GM18858 (cell line): ENCODE data around the gene COL13A1.

Experiments used
- ATAC-seq: cut with Tn5 transposase; IDR thresholded peaks from one replicate; pipeline ENCODE4 v1.9.1; 2021; ENCODE audit not compliant: unreplicated experiment

The COL13A1 gene

DNA sequence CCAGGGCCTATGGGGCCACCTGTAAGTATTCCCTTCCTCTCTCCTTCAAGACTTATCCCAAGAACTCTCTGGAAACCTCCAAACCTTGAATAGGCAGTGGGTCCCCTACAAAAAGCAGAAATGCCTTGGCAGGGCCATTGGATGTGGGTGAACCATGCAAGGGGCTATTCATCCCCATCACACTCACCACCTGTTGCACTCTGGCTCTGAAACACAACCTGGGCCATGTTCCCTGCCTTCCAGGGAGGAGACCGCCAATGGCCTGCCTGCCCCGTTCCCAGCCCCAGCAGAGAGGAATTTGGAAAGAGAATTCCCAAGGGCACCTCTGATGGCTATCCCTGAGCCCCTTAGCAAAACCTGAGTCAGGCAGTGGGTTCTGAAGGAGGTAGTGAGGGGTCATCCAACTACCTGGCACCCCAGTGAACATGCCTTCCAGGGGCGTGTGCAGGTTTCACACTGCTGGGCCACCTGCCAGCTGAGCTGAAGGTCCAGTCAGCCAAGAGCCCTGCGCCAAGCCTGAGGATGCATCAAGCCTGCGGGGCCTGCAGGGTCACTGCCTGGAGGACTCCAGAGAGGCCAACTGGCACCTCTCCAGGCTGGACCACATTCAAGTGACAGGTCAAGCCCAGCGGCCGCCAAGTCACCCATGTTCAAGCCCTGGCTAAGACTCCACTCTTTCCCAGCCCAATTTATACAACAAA, 101.3 kb downstream of the COL13A1 start:
- ATAC-seq, result no peak

DNA sequence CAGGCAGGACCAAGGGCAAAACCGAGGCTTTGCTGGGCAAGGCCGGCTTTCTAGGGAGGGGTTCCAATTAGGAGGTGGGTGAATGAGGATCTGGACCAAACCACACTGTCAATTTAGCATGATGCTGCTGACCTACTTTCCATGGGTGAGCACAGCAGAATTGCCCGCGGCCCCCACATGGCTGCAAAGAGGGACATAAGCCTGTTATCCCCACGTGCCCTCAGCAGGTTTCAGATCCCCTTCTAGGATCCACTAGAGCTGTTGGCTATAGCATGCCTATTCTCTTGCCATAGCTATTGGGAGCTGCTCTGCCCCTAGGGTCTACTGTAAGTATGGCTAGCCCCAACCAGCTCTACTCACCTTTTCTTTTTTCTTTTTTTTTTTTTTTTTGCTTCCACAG, 102.8 kb downstream of the COL13A1 start:
- no peak for ATAC-seq

DNA sequence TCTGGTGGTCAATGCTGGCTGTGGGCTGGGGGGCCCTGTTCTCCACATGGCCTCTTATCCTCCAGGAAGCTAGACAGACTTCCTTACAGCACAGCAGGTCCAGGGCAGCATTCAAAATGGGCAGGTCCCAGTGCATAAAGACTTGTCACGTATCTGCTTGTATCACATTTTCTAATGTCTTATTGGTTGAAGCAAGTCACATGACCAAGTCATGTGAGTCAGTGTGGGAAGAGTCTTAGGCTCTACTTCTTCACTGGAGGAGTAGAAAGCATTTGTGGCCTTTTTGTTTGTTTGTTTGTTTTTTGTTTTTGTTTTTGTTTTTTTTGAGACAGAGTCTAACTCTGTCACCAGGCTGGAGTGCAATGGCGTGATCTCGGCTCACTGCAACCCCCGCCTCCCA, 104.7 kb downstream of the COL13A1 start:
- no peak for ATAC-seq

DNA sequence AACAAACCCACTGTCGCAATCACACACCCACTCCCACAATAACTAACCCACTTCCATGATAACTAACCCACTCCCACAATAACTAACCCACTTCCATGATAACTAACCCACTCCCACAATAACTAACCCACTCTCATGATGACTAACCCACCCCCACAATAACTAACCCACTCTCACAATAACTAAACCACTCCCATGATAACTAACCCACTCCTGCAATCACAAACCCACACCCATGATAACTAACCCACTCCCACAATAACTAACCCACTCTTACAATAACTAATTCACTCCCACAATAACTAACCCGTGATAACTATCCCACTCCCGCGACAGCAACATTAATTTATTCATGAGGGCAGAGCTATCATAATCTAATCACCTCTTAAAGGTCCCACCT, 105.8 kb downstream of the COL13A1 start:
- ATAC-seq, result no peak

DNA sequence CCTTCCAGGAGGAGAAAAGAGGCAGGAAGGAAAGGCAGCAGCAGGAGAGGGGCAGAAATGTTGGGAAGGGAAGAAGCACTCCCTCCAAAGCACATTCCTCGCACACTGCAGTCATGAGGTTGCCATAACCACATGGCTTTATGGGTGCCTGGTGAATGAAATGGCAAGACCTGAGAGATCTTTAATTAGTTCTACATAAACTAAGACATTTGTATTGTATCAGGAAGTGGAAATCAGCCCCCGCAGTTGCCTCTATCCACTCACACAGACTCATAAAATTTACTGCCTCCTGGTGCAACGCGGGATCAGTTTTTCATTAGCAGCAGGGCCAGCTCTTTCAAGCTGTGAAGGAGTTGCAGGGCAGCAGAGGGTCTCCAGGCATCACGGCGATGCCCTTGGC, 106.4 kb downstream of the COL13A1 start:
- no peak for ATAC-seq

DNA sequence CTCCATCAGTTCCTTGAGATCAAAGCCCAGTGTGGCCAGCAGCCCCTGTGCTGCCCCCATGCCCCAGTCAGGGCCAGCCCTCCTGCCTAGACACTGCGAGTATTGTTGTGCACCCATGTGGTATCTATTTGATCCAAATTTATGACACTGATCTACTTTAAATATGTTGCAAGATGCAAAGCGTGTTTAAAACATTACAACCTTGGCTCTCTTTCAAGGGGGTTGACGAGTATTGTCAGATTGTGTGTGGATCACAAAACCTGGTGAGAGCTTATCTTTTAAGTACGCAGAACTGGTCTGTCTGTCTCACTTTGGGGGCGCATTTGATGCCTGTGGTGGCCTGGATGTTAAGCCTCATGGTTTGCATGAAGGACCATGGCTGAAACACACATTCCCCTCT, 108.9 kb downstream of the COL13A1 start:
- ATAC-seq, result no peak

DNA sequence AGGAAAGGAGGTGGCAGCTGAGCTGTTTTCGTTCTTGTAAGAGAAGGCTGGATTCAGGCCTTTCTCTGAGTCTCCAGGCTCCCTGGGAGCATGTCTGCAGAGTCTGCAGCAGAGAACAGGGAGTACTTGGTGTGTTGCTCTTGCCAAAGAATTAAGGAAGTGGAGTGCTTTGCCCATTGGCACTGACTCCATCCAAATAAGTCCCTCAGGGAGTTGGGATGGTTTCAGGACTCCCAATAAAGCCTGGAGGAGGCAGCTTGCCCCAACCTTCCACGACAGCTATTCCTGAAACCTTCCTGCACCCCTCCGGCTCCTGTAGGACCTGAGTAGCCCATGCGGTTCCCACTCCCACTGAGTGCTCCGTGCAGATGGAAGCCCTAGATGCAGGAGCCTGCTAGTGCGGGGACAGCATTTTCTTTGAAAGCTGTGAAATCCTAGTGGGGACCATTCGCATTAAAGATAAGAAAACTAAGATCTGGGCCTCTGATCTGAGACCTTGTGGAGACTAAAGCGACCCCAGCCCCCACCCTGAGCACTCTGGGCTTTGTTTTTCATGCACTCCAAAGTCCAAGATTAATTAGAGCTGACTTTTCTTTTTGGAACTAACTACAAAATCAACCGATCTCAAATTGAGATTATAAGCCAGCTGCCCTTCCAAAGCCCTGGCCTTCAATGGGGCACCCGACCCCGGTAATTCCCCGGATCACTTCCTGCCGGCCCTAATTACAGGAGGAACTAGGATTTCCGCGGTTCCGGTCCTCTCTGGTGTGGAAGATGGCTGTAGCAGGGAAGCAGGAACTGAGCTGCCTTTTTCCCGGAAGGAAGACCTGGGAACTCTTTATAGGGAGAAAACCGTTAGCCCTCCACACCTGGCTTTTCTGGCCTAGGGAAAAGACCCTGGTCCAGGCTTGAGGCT, 110.2 kb downstream of the COL13A1 start:
- ATAC-seq, result no peak

DNA sequence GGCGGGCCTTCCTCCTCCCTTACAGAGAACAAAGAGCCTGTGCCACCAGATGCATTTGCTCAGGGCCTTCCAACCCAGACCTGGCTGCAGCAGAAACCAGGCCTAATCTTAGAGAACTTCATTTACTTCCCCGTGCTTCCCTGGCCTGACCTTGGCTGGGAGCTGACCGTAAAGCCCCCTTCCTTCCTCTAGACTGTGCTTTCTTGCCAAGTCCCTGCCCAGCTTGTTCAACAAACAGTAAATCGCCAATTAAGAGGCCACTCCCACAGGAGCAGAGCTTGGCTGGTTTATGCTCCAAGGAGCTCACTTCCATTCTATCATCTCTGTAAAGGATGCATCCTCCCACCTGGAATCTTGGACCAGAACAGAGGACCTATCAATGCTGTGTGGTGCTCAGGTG, 110.9 kb downstream of the COL13A1 start:
- ATAC-seq, result no peak

DNA sequence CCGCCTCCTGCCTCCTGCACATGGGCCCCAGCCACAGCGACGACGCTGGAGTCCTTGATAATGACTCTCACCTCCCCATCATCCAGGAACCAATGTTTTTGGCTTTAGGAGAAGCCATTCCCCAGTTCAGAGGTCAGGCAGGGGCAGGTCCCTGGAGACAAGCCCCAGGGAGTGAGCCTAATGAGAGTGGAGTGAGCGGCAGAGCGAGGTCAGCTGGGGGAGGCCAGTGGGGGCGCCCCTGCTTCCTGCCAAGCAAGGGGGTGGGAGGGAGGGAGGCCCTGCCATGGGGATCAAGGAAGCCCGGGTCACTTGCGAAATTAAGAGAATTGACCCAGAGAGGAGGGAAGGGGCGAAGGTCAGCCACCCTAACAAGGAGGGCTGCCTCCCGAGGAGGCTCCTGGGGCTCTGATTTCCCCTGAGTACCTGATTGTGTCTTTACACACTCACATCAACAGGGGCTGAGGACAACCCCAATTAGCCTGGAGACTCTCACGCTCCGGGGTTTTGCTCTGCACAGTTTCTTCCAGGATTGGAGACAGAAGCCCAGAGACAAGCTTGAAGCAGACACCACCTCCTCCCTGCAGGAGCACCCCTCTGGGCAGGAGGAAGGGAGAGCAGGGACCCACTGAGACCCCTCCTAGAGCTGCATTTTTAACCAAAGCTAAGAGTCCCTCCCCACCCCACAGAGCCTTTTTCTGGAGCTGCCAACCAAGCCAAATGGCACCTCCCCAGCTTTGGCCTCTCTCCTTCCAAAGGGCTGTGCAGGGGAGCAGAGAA, 112.1 kb downstream of the COL13A1 start:
- ATAC-seq, result no peak

DNA sequence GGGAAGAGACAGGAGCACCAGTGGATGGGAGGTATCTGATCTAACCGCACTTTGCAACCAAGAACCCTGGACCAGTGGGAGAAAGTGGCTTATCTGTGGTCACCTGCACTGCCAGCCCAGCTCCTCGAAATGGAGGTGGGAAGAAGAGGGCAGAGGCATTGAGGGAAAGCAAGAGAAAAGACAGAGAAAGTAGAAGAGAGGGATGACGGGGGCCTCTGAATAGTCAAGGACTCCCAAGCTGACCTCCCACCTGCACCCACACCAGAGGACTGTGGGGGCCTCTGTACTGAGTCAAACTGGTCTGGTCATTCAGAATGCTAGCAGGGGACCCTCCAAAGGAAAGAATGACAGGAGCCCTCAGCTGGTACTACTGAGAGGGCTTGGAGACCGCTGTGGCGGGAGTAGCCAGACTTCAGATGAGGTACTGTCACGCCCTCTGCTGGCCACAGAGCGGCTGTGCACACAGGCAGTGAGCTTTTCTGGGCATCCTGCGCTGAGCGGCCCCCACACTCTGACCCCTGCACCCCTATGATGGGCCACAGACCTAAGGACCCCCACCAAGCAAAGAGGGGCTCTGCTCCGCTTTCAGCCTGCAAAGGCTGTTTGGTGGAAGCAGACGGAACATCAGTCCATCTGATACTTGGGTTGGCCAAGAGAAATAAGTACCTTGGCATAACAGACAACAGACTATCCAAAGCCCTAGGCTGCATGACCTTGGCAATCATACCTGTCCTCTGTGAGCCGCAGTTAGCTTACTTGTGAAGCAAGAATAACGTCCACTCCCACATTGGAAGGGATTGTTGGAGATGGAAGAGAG, 112.9 kb downstream of the COL13A1 start:
- ATAC-seq, result no peak

DNA sequence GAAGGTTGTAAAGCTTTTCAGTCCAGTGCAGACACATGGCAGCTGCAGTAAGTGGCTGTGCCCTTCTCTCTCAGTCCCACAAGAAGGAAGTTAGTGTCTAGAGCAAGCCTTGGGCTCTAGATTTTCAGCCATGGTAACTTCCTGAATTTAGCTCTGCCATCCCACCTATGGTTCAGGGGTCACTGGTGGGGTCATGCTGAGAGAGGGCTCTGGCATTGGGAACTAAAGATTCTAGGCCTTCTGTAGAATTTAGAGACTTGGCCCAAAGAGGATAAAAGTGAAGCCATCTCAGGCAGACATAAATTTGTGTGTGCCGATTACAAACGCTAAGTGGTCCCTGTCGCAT, 113.5 kb downstream of the COL13A1 start:
- ATAC-seq, result no peak

DNA sequence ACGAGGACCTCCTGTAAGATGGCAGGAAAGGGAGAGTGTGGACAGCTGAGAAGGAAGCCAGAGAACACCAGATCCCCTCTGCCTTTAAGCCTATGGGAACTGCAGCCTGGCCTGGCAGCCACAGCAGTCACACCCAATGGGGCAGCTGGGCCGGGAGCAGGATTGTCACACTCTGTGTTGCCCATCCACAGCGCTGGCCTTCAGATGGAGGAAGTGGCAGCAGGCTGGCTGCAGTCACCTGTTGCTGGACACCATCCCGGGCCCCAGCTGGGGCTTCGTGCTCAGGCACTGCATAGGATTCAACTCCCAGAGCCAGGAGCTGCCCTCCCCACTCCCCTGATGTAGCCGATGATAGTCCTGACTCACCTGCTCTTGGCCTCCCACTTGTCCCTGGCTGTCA, 114.4 kb downstream of the COL13A1 start:
- no peak for ATAC-seq

DNA sequence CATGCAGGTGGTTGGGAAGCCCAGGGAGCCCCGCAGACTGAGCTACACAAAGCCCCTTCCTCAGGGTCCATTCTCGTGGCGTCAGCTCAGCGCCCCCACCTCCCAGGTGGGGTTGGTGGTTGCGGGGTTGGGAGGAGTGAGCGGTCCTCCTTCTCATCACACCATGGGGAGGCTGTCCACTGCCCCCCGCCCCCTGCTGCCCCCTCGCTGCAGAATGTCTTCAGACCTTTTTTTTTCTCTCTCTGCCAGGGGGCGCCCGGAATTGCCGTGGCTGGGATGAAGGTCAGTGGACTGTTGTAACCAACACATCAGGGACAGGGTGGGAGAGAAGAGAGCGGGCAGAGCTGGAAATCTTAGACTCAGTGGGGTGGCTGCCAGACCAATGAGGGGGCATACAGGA, 116.3 kb downstream of the COL13A1 start:
- no peak for ATAC-seq

DNA sequence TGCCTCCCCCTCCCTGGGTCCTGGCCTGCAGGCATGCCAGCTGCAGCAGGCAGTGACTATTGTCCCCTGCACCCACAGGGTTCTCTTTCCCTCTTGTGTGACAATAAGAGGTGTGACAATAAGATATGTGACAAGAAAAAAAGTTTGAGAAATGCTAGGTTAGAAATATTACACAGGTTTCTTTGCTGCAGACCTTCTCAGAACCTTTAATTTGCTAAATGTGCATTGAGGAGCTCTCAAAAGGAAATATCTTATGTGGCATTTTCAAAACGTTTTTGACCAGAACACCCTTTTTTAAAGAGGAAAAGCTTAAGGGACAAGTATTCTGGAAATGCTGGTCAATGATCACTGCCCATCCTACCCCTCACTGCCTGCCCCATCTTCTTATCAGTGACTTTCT, 117.5 kb downstream of the COL13A1 start:
- no peak for ATAC-seq

DNA sequence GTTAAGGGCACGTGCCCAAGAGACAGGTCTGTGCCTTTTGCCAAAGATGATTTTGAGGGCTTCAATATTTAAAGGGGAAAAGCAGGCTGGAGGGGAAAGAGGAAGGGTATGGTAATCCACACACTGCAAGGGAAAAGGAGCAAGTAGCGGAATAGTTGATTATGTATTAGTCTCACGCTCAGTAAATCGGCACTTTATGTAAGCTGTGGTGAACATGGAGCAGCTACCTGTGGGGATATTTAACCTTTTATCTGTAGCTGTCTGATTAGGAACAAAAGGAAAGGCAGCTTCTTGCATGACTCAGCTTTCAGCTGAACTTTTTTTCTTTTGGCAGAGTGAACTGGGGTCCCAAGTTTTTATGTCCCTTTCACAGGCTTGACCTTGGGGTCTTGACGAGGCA, 123.4 kb downstream of the COL13A1 start:
- ATAC-seq, result no peak

DNA sequence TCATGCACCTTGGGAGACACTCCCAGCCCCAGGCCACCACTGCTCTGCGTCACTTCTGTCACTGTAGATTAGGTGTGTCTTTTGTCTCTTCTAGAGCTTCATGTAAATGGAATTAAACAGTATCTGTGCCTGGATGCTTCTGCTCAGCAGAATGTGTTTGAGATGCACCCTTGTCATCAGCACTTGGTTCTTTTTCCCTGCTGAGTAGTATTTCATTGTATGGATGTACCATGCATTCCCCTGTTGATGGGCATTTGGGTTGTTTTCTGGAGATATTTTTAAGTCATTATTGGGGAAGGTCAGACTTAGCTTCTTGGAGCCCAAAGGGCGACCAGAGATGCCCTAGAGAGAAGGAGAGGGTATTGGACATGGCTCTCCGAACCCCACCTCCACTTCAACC, 126.6 kb downstream of the COL13A1 start:
- ATAC-seq, result no peak

DNA sequence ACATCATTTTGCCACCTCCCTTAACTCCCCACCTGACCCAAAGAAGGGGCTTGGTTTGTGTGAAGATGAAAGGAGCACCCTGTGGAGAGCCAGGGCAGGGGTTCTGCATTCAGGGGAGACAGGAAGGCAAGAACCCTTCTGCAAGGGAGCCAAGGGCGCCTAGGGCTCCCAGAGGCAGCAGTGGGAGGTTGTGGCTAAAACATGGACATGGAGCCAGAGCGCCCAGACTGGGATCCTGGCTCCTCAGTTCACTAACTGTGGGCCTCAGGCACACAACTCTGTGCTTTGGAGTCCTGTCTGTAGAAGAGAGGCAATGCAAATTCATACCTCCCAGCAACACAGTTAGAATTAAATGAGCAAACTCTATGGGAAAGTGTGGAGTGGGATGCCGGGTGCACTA, 127.9 kb downstream of the COL13A1 start:
- ATAC-seq, result no peak

DNA sequence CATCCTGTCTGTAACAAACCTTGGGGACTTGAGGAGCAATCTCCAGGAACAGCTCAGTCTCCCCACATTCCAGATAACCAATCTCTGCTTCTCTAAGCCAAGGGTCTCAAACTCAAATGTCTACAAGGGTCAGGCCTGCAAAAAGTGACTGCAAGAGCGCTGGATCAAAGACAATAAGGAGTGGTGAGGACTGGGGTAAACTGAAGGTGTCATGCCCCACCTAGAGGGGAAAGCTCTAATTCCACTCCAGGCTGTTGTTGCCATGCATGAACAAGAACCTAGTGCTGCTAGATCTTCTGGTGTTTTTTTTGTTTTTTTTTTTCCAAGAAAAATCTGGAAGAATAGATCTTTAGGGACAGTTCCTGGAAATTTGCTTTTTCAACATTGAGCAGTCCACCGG, 133.1 kb downstream of the COL13A1 start:
- ATAC-seq, result no peak

DNA sequence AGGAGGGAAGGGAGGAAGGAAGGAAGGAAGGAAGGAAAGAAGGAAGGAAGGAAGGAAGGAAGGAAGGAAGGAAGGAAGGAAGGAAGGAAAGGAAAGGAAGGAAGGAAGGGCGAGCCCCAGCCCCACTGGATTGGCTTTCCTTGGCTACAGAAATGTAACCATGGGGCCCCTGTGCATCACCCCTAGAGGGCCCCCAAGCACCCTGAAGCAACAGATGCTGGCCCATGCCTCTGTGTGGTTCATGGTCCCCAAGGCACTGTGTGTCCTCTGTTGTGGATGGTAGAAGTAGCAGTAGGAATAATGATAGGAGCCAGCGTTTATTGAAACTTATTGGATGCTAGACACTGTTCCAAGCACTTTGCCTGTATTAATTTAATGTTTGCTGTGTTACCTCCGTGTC, 134.4 kb downstream of the COL13A1 start:
- no peak for ATAC-seq

DNA sequence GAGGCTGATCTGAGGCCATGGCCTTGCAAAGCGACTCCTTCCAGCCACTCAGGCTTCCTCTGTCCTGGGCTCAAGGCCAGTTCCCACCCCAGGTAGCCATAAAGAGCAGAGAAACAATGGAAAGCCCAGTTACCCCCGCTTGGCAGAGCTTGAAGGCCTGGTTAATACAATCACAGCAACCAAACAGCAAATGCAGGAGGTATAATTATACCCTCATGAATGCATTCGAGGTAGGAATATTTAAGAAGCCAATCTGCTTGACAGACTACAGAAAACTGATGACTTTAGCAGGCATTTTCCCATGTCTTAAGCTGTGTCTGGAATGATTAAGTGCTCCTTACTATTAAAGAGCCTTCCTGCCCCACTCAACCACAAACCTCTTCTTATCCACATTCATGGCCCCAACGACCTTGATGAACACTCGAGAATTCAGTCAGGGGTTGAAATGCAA, 136.9 kb downstream of the COL13A1 start:
- ATAC-seq, result no peak

DNA sequence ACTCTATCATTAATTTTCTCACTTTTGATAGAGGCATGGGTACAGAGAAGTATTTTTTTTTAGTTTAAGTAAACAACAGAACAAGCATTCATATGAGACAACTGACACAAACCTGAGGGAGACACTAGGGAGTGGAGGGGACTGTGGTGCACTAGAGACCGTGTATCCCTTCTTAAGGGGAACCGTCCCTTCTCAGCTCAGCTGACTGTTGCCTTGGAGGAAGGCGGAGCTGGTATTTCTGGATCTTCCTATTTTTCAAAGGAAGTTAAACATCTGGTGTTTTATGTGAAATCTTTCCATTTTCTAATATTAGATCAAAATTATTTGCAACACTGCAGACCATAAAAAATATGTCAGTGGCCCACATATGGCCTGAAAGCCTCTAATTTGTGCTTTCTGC, 137.4 kb downstream of the COL13A1 start:
- no peak for ATAC-seq
